Chondrocyte (in vitro differentiated cells): ENCODE results near the gene STK32B. TPM values are rescaled to one million over a fixed set of nuclear protein-coding genes. Genes with fewer than 3 reads are reported as not detected.

Experiments used
- DNase-seq: peaks from one replicate; pipeline ENCODE4 v3.0.0; 2021; ENCODE audit warnings: mixed read lengths, low spot score
- H3K27ac Mint-ChIP-seq: one replicate; pipeline ENCODE4 v1.8.0; 2021; ENCODE audit warnings: mild to moderate bottlenecking, moderate library complexity, mixed read lengths; ENCODE audit not compliant: unreplicated experiment
- H3K27me3 Mint-ChIP-seq: 2 replicates; pipeline ENCODE4 v1.8.0; 2021; ENCODE audit warnings: low read depth, mixed read lengths
- H3K36me3 Mint-ChIP-seq: 2 replicates; pipeline ENCODE4 v1.8.0; 2021; ENCODE audit warnings: low read depth, mixed read lengths
- H3K4me1 Mint-ChIP-seq: 2 replicates; pipeline ENCODE4 v1.8.0; 2021; ENCODE audit warnings: low read depth, mild to moderate bottlenecking, mixed read lengths
- H3K4me3 Mint-ChIP-seq: one replicate; pipeline ENCODE4 v1.8.0; 2021; ENCODE audit warnings: mild to moderate bottlenecking, moderate library complexity, mixed read lengths; ENCODE audit not compliant: unreplicated experiment
- H3K9me3 Mint-ChIP-seq: 2 replicates; pipeline ENCODE4 v1.8.0; 2021; ENCODE audit warnings: low read depth, mixed read lengths
- total RNA-seq: library from RNA; stranded (reverse); gene quantifications from 3 replicates; pipeline ENCODE4 v1.2.1, GENCODE V29; 2021
- TF ChIP-seq, protein P1 (sequence below): fragments of 200-600 bp; sonication (generic); IDR thresholded peaks from 2 replicates; pipeline ENCODE4 v1.5.0; 2021; ENCODE audit warnings: antibody characterized with exemption, mild to moderate bottlenecking, moderate library complexity

STK32B gene
- total RNA-seq, 1 donor from 2014 or later = 14.2 TPM

GRCh38 chr4:5021546-5021945 is 29.7 kb upstream of the STK32B start:
- H3K27me3 Mint-ChIP-seq = no peaks in the 10 kb centered on the region
- no peak overlapping the region for H3K4me3 Mint-ChIP-seq
- H3K9me3 Mint-ChIP-seq = peaks cover 11% of the 10 kb centered on the region
- peaks cover 19% of the 10 kb centered on the region for H3K4me1 Mint-ChIP-seq
- H3K36me3 Mint-ChIP-seq = peaks cover 8% of the 10 kb centered on the region
- TF ChIP-seq, protein P1, sequence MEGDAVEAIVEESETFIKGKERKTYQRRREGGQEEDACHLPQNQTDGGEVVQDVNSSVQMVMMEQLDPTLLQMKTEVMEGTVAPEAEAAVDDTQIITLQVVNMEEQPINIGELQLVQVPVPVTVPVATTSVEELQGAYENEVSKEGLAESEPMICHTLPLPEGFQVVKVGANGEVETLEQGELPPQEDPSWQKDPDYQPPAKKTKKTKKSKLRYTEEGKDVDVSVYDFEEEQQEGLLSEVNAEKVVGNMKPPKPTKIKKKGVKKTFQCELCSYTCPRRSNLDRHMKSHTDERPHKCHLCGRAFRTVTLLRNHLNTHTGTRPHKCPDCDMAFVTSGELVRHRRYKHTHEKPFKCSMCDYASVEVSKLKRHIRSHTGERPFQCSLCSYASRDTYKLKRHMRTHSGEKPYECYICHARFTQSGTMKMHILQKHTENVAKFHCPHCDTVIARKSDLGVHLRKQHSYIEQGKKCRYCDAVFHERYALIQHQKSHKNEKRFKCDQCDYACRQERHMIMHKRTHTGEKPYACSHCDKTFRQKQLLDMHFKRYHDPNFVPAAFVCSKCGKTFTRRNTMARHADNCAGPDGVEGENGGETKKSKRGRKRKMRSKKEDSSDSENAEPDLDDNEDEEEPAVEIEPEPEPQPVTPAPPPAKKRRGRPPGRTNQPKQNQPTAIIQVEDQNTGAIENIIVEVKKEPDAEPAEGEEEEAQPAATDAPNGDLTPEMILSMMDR = no peak
- H3K27ac Mint-ChIP-seq = no peak overlapping the region
- DNase-seq = no peak

DNA sequence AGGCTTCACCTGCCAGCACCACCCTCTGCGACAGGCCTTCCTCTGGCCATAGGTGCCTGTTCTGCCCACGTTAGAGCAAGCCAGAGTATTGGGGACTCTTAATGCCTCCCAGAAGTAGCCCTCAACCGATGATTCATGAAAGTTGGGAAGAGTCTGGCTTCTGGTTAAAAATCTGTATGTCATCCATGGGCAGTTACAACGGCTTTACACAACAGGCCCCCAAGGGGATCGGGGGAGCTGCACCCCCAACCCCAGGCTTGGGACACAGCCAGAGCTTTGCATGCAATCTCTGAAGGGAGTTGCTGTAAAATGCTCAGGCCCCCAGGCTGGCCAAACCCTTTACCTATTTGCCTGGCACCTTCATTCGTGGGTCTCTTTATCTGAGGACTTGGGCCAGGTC is 26.6 kb upstream of the STK32B start:
- Mint-ChIP-seq H3K4me1 (peaks cover 1% of the 10 kb centered on the region), H3K36me3 (peaks cover 8% of the 10 kb centered on the region), H3K27ac (no peak overlapping the region), H3K27me3 (no peaks in the 10 kb centered on the region), H3K9me3 (peaks cover 11% of the 10 kb centered on the region), H3K4me3 (no peak overlapping the region)
- TF ChIP-seq, protein P1 = no peak
- DNase-seq = no peak

GRCh38 chr4:5026371-5026770 is 24.9 kb upstream of the STK32B start:
- TF ChIP-seq, protein P1 = no peak
- Mint-ChIP-seq H3K4me3 (no peak overlapping the region), H3K9me3 (peaks cover 11% of the 10 kb centered on the region), H3K27me3 (no peaks in the 10 kb centered on the region), H3K27ac (no peak overlapping the region), H3K4me1 (no peaks in the 10 kb centered on the region), H3K36me3 (peaks cover 8% of the 10 kb centered on the region)
- DNase-seq = no peak

- Mint-ChIP-seq H3K27ac (no peak overlapping the region), H3K4me1 (peaks cover 6% of the 10 kb centered on the region), H3K9me3 (peaks cover 11% of the 10 kb centered on the region), H3K36me3 (peaks cover 8% of the 10 kb centered on the region), H3K4me3 (no peak overlapping the region), H3K27me3 (no peaks in the 10 kb centered on the region)
- DNase-seq = no peak
- TF ChIP-seq, protein P1 = no peak
These were observed 23.9 kb upstream of the STK32B start for GRCh38 chr4:5027346-5027745.

DNA sequence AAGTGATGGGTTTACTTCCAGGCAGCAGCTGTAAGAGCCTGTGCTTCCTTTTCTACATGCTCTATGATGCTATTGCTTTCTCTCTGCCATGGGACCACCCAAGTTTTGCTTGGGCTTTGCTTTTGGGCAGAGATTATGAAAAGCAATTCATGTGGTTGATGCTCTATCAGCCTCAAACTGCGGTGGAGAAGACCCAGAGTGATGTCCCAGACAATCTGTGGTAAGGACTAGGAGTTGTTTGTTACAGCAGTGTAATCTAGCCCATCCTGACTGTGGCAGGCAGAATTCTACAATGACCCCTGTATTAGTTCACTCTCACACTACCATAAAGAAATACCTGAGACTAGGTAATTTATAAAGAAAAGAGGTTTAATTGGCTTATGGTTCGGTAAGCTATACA is 22.8 kb upstream of the STK32B start:
- peaks cover 3% of the 10 kb centered on the region for H3K36me3 Mint-ChIP-seq
- DNase-seq = no peak
- no peak overlapping the region for H3K4me3 Mint-ChIP-seq
- TF ChIP-seq, protein P1 = no peak
- H3K27me3 Mint-ChIP-seq = no peaks in the 10 kb centered on the region
- H3K4me1 Mint-ChIP-seq = peaks cover 16% of the 10 kb centered on the region
- H3K27ac Mint-ChIP-seq = no peak overlapping the region
- H3K9me3 Mint-ChIP-seq = peaks cover 6% of the 10 kb centered on the region
